ENCODE results near the gene RBM18. TPM values are rescaled to one million over a fixed set of nuclear protein-coding genes. Genes with fewer than 3 reads are reported as not detected.
A peak's percentile ranks its signal among the peaks of the same experiment; 100 is the strongest.

The RBM18 gene, protein sequence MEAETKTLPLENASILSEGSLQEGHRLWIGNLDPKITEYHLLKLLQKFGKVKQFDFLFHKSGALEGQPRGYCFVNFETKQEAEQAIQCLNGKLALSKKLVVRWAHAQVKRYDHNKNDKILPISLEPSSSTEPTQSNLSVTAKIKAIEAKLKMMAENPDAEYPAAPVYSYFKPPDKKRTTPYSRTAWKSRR
- total RNA-seq = 1 to 10 TPM in 3 of 4 donors, under 1 TPM in 1; 0.80 to 9.7 (median 4.6) TPM

DNA sequence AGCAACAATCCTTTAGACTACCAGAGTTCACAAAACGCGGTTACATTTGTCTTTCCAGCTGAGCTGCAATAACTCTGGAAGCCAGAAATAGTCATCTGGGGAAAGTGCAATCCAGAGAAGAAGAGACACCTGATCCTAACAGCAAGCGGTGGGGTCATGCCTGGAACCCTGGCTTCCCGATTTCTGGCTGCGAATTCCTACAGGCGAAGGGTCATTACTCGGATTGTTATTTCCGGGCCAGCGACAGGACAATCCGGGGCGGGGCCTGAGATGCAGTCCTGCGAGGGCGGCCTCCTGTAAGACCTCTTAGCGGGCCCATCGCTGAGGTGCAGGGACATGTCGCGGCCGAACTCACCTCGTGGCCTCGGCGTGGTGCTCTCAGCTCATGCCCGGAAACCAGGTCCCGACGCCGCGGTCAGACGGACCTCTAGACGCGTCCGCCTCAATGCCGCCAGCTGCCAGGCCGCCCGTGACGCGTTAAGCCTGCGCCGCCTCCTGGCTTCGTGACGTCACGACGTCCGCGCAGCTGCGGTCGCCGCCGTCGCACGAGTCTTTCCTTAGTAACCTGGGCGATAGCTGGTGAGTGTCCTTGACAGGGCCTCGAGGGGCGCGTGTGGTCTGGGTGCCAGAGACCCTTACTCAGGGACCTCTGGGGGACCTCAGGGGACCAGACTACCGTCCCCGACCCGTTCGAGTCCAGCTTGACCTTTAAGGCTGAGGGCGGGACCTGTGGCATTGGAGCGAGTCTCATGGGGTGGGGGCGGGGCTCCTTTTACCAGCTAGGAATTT is at the start of gene RBM18, which contains the start of gene MRRF:
Gene RBM18, minus strand, starts transcription at position 481 of the 789 bp plus-strand sequence. CDS start 3,348 bp downstream, outside the sequence.
Gene MRRF, plus strand, starts transcription at position 523 of the 789 bp plus-strand sequence. CDS start 6,010 bp downstream, outside the sequence.
- H3K4me3 ChIP-seq = peak within 1 kb of the TSS; percentile 59 to 72 (median 66)
- H3K36me3 ChIP-seq = peaks cover 0 to 16% (median 5%) of the 10 kb centered on the region in 4 donors
- WGBS, 2 donors (ENCODE audit: low coverage in 1 of 2) = 0% methylated on average over 2 to 49 of the region's 60 CpGs
- no peaks in the 10 kb centered on the region for H3K9me3 ChIP-seq
- DNase-seq = peak; percentile 93
- H3K4me1 ChIP-seq = peaks cover 11 to 38% (median 34%) of the 10 kb centered on the region in 4 donors
- H3K27me3 ChIP-seq = no peaks in the 10 kb centered on the region
- in situ Hi-C loops (cut with MboI; ENCODE audit: low pct_ligation_motif_present in 1 of 4, low pct_unique_long_range_greater_than_20kb in 1 of 4, low sequenced_read_pairs in 3 of 4) = no loop called here
- peak within 1 kb of the TSS; percentile 87 to 94 (median 92) for H3K27ac ChIP-seq
- intact Hi-C loops (cut with DNase I; ENCODE audit: low total_unique reads) = no loop called here
- TF ChIP-seq POLR2A (IDR thresholded peaks at IDR 0.05) (peak; percentile 83), EP300 (IDR thresholded peaks at IDR 0.05; ENCODE audit: low read depth) (no peak), POLR2AphosphoS5 (IDR thresholded peaks at IDR 0.05) (peak; percentile 83 to 95 (median 93))
- TF ChIP-seq, protein P1, sequence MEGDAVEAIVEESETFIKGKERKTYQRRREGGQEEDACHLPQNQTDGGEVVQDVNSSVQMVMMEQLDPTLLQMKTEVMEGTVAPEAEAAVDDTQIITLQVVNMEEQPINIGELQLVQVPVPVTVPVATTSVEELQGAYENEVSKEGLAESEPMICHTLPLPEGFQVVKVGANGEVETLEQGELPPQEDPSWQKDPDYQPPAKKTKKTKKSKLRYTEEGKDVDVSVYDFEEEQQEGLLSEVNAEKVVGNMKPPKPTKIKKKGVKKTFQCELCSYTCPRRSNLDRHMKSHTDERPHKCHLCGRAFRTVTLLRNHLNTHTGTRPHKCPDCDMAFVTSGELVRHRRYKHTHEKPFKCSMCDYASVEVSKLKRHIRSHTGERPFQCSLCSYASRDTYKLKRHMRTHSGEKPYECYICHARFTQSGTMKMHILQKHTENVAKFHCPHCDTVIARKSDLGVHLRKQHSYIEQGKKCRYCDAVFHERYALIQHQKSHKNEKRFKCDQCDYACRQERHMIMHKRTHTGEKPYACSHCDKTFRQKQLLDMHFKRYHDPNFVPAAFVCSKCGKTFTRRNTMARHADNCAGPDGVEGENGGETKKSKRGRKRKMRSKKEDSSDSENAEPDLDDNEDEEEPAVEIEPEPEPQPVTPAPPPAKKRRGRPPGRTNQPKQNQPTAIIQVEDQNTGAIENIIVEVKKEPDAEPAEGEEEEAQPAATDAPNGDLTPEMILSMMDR (IDR thresholded peaks at IDR 0.05) = no peak

DNA sequence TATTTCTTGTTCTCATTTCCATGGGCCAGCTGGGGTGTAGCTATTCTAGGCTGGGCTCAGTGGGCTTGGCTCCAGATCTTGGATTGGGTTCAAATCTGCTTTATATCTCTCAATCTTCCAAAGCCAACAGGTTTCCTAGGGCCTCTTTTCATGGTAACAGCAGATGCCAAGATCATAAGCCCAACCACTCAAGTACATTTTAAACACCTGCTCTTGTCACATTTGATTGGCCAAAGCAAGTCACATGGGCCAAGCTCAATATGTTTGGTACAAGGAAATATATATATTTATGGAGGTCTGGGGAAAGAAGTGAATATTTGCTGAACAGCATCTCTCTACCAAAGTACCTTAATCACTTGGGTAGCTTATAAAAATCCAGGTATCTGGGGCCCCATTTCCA is 49.5 kb upstream of the RBM18 start:
- Histone ChIP-seq H3K36me3 (peaks cover 0 to 30% (median 9%) of the 10 kb centered on the region in 4 donors), H3K27ac (no peak overlapping the region), H3K4me1 (peaks cover 0 to 4% (median 0%) of the 10 kb centered on the region in 4 donors), H3K9me3 (no peaks in the 10 kb centered on the region), H3K4me3 (no peak overlapping the region), H3K27me3 (no peaks in the 10 kb centered on the region)
- DNase-seq = no peak
- in situ Hi-C loops (cut with MboI; ENCODE audit: low pct_ligation_motif_present in 1 of 4, low pct_unique_long_range_greater_than_20kb in 1 of 4, low sequenced_read_pairs in 3 of 4) = no loop called here
- TF ChIP-seq EP300 (IDR thresholded peaks at IDR 0.05; ENCODE audit: low read depth) = no peak
- TF ChIP-seq, protein P1 (IDR thresholded peaks at IDR 0.05) = no peak
- TF ChIP-seq POLR2A (IDR thresholded peaks at IDR 0.05) = no peak
- no peak for TF ChIP-seq POLR2AphosphoS5 (IDR thresholded peaks at IDR 0.05)
- intact Hi-C loops (cut with DNase I; ENCODE audit: low total_unique reads) = no loop called here

DNA sequence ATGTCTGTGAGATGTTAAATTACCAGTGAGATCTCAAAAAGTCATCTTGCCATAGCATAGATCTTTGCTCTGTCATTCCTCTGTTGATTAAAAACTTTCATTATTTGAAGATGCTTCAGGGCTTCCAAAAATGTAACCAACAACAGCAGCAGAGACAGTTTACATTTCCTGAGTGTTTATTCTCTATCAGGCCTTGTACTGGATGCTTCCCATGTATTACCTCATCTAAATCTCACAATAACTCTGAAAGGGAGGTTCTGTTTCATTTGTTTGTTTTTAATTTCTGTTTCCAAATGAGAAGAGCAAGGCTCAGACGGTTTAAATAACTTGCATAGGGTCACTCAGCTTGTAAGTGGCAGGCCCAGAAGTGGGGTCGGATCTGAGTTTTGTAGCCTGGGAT is 45.2 kb upstream of the RBM18 start:
- in situ Hi-C loops (cut with MboI; ENCODE audit: low pct_ligation_motif_present in 1 of 4, low pct_unique_long_range_greater_than_20kb in 1 of 4, low sequenced_read_pairs in 3 of 4) = no loop called here
- intact Hi-C loops (cut with DNase I; ENCODE audit: low total_unique reads) = no loop called here
- Histone ChIP-seq H3K4me1 (peaks cover 0 to 4% (median 0%) of the 10 kb centered on the region in 4 donors), H3K27me3 (no peaks in the 10 kb centered on the region), H3K4me3 (no peak overlapping the region), H3K36me3 (peaks cover 0 to 40% (median 16%) of the 10 kb centered on the region in 4 donors), H3K27ac (no peak overlapping the region), H3K9me3 (no peaks in the 10 kb centered on the region)
- WGBS, 2 donors (ENCODE audit: low coverage in 1 of 2) = 72 to 79% methylated on average over 2 of the region's 2 CpGs
- TF ChIP-seq POLR2A (IDR thresholded peaks at IDR 0.05) (no peak), EP300 (IDR thresholded peaks at IDR 0.05; ENCODE audit: low read depth) (no peak), POLR2AphosphoS5 (IDR thresholded peaks at IDR 0.05) (no peak)
- TF ChIP-seq, protein P1 (IDR thresholded peaks at IDR 0.05) = no peak
- DNase-seq = no peak

DNA sequence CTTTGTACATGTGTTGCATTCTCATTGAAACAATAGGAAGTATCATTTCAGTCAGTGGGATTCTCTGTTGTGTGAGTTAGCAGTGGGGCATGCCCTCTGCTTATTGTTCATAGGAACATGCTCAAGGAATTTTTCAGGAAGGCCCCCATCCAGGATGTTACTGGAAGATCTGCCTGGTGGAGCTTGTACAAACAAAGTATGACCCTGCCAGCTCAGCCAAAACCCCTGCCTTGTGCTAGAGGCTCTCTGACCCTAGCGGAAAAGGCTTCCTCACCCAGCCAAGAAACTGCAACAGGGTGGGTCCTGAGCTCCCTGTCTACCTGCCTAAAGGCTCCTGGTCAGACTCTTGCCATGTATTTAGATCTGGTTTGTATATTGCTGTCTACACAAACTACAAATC is 43.3 kb upstream of the RBM18 start:
- no peaks in the 10 kb centered on the region for H3K9me3 ChIP-seq
- H3K36me3 ChIP-seq = peaks cover 0 to 22% (median 8%) of the 10 kb centered on the region in 4 donors
- no peak overlapping the region for H3K4me3 ChIP-seq
- H3K27ac ChIP-seq = no peak overlapping the region
- H3K4me1 ChIP-seq = peaks cover 0 to 4% (median 0%) of the 10 kb centered on the region in 4 donors
- no peak for DNase-seq
- TF ChIP-seq EP300 (IDR thresholded peaks at IDR 0.05; ENCODE audit: low read depth) (no peak), POLR2A (IDR thresholded peaks at IDR 0.05) (no peak), POLR2AphosphoS5 (IDR thresholded peaks at IDR 0.05) (no peak)
- TF ChIP-seq, protein P1 (IDR thresholded peaks at IDR 0.05) = no peak
- in situ Hi-C loops (cut with MboI; ENCODE audit: low pct_ligation_motif_present in 1 of 4, low pct_unique_long_range_greater_than_20kb in 1 of 4, low sequenced_read_pairs in 3 of 4) = no loop called here
- WGBS, 2 donors (ENCODE audit: low coverage in 1 of 2) = 87 to 100% methylated on average over 1 of the region's 1 CpG
- intact Hi-C loops (cut with DNase I; ENCODE audit: low total_unique reads) = no loop called here
- no peaks in the 10 kb centered on the region for H3K27me3 ChIP-seq
